Measurements from ENCODE around the gene ELK4.

ELK4 gene

DNA sequence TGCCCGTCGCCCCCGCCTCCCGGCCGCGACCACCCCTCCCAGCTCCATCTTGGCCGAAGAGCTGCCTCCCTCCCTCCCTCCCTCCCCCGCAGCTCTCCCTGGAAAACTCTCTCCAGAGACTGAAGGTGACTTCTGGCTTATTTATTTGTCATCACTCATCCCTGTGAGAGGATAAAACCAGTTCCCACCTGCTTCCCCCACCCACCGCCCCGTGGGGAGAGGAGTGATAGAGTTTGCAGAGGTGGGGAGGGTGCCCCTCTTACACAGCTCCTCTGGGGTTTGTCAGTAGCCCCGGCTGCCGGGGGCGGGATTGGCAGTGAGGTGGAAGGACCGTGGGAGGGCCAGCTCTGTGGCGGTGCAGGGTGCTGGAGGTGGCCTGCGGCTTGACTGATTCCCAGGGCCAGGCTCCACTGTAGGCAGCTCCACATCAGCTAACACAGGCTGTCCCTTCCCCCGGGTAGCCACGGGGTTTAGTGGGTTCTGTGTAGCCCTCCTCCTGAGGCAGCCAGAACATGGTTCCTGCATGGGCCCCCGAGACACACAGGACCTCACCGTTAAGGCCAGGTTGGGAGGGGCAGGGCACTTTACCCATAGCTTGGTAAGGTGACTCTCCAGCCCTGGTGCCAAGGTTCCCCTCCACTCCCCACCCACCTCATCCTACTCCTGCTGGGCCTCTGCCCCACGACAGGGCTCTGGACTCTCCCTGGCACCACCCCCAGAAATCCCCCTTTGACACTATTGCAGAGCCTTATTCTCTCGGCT is 62.2 kb downstream of the ELK4 start:
- in situ Hi-C loops (cut with HindIII; ENCODE audit: low sequenced_read_pairs): no loop called here

DNA sequence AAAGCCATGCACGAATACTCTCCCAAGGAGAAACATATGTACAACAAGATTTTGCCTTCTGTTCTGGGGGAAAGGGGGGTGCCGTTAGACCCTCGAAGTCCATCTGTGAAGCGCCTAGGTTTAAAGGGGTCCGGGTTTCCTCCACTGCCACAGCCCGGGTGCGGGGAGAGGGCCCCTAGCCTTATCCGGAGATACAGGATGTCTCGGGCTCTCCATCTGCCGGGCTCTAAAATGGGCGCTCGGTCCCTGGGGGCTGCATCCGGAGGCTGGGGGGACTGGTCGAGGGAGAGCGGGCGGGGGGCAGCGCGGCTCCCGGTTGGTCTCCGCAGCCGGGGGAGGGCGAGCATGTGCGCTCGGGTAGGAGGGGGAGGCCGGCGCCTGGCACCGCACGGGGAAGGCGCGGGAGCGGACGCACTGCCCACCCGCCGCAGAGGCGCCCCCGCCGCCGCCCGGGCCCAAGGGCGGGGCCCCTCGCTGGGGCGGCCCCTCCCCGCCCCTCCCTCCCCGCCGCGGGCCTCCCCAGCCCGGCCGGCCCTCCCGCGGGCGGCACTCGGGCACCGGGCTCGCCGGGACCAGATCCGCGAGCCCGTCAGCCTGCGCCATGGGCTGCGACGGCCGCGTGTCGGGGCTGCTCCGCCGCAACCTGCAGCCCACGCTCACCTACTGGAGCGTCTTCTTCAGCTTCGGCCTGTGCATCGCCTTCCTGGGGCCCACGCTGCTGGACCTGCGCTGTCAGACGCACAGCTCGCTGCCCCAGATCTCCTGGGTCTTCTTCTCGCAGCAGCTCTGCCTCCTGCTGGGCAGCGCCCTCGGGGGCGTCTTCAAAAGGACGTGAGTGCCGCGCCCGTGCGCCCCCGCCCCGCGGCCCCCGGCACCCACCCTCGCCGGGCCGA is 63.1 kb downstream of the ELK4 start:
- in situ Hi-C loops (cut with HindIII; ENCODE audit: low sequenced_read_pairs): no loop called here

DNA sequence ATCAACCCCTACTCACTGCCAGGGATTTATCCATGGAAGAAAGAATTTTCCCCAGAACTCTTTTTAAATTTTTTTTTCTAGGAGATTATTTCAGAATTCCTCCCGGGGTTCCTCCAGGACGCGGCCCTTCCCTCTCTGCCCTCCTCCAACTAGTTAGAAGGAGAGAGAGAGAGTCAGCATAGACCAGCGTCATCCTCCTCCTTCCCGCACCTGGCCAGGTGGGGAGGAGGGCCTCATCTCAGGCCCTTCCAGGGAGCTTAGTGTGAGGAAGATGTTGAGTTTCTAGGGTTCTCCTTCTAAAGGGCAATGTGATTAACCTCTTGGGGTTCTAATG is 63.7 kb downstream of the ELK4 start:
- in situ Hi-C loops (cut with HindIII; ENCODE audit: low sequenced_read_pairs): no loop called here

- in situ Hi-C loops (cut with HindIII; ENCODE audit: low sequenced_read_pairs): no loop called here
Observed at GRCh38 chr1:205567716-205568115, 64.1 kb downstream of the ELK4 start.

GRCh38 chr1:205565799-205566198 is 66.0 kb downstream of the ELK4 start:
- in situ Hi-C loops (cut with HindIII; ENCODE audit: low sequenced_read_pairs): no loop called here

GRCh38 chr1:205563927-205564441 is 67.8 kb downstream of the ELK4 start:
- in situ Hi-C loops (cut with HindIII; ENCODE audit: low sequenced_read_pairs): no loop called here

DNA sequence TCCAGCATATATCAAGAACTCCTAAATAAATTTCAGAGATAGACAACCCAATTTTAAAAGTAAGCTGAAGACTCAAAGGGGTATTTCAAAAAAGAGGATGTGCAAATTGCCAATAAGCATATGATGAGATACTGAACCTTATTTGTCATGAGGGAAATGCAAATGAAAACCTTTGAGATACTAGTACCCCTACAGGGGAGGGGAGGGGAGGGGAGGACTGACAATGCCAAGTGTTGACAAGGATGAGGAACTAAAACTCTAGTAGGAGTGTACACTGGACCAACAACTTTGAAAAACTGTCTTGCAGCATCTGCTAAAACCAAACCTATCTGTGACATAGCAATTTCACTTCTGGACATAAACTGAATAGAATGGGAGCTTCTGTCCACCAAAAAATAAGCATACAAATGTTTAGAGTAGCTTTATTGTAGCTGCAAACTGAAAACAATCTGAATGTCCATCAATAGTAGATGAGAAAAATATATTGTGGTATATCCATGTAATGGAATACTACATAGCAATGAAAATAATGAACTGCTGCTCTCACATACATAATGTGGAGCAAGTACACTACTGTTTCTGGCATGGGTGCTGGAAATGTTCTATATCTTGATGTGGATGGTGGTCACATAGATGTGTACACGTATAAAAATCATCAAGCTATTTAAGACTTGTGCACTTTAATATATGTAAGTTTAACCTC is 70.2 kb downstream of the ELK4 start:
- in situ Hi-C loops (cut with HindIII; ENCODE audit: low sequenced_read_pairs): no loop called here
